IMR-90 (cell line): Measurements from ENCODE around the gene SLC7A9.
"Not testable (repeated sequence)": the region's sequence is repeated elsewhere in the genome, so short reads cannot be mapped to it uniquely, and the experiment has no call there.

ENCODE experiments used
- BHLHE40 ChIP-seq: fragments of 150-350 bp; IDR thresholded peaks from 2 replicates; pipeline ENCODE4 v1.6.1; 2016; ENCODE audit warnings: mild to moderate bottlenecking, low read depth, low read length
- CEBPB ChIP-seq: IDR thresholded peaks from 2 replicates; pipeline ENCODE4 v1.6.1; 2012; ENCODE audit warnings: low read depth, low read length, improper control_type of control experiment
- CTCF ChIP-seq: conservative IDR thresholded peaks from 2 replicates; pipeline ENCODE4 v1.5.1; 2012; ENCODE audit warnings: mild to moderate bottlenecking, low read depth, low read length, improper control_type of control experiment
- ELK1 ChIP-seq: fragments of 150-350 bp; IDR thresholded peaks from 2 replicates; pipeline ENCODE4 v1.6.1; 2016; ENCODE audit warnings: low read depth, mild to moderate bottlenecking, low read length, moderate library complexity, borderline replicate concordance
- MAFK ChIP-seq: IDR thresholded peaks from 2 replicates; pipeline ENCODE4 v1.6.1; 2012; ENCODE audit warnings: low read depth, low read length, improper control_type of control experiment
- MAZ ChIP-seq: IDR thresholded peaks from 2 replicates; pipeline ENCODE4 v1.6.1; 2012; ENCODE audit warnings: low read depth, mild to moderate bottlenecking, low read length, improper control_type of control experiment, moderate library complexity, borderline replicate concordance
- MXI1 ChIP-seq: IDR thresholded peaks from 2 replicates; pipeline ENCODE4 v1.6.1; 2012; ENCODE audit warnings: low read depth, mild to moderate bottlenecking, low read length, moderate library complexity, borderline replicate concordance
- NFE2L2 ChIP-seq: fragments of 150-350 bp; IDR thresholded peaks from 2 replicates; pipeline ENCODE4 v1.6.1; 2016; ENCODE audit warnings: low read depth, mild to moderate bottlenecking, low read length
- POLR2A ChIP-seq: IDR thresholded peaks from 2 replicates; pipeline ENCODE4 v1.6.1; 2012; ENCODE audit warnings: mild to moderate bottlenecking, low read depth, low read length
- RAD21 ChIP-seq: IDR thresholded peaks from 2 replicates; pipeline ENCODE4 v1.6.1; 2012; ENCODE audit warnings: low read length, improper control_type of control experiment
- RCOR1 ChIP-seq: IDR thresholded peaks from 2 replicates; pipeline ENCODE4 v1.6.1; 2012; ENCODE audit warnings: mild to moderate bottlenecking, low read length, improper control_type of control experiment; ENCODE audit not compliant: insufficient replicate concordance
- RFX5 ChIP-seq: IDR thresholded peaks from 2 replicates; pipeline ENCODE4 v1.8.0; 2012; ENCODE audit warnings: low read depth, mild to moderate bottlenecking, low read length, moderate library complexity
- SMC3 ChIP-seq: fragments of 150-350 bp; IDR thresholded peaks from 2 replicates; pipeline ENCODE4 v1.6.1; 2016; ENCODE audit warnings: low read depth, mild to moderate bottlenecking, antibody characterized with exemption, low read length, moderate library complexity
- USF2 ChIP-seq: fragments of 150-350 bp; IDR thresholded peaks from 2 replicates; pipeline ENCODE4 v1.6.1; 2017; ENCODE audit warnings: mild to moderate bottlenecking, antibody characterized with exemption, low read length, low read depth

- TF ChIP-seq MAFK, SMC3, POLR2A, CTCF, USF2, RAD21, RCOR1, RFX5, ELK1, MAZ, BHLHE40, MXI1, NFE2L2, CEBPB: not testable (repeated sequence)
Measured at GRCh38 chr19:32833388-32833787, 36.2 kb downstream of the SLC7A9 start.
